Measurements from ENCODE around the gene ZNF786.

DNA sequence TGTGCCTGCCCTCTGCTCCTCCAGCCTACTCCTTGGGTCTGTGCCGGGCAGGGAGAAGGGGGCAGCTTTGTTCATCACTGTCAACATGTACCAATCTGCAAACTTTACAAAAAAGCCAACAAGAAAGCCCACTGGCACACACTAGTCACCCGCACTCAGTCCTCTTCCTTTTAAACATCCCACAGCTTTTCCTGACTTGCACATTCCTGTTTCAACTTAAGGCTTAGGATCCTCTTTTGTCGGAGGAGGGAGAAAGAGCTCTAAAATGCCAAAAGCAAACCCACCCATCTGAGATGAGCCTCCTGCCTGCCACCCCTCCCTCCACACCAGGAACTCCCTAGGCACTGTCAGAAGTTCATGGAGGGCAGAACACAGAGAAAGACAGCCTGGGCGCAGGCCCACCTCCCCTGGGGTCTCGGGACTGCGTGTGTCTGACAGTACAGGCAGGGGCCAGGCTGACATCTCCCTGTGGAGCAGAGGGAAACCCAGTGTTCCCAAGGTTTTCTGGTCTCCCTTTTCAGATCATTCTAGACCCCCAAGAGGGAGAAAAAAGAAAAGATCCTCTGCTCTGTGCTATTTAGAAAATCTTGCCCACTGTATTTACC is 67.7 kb downstream of the ZNF786 start:
- TF ChIP-seq, protein P1, sequence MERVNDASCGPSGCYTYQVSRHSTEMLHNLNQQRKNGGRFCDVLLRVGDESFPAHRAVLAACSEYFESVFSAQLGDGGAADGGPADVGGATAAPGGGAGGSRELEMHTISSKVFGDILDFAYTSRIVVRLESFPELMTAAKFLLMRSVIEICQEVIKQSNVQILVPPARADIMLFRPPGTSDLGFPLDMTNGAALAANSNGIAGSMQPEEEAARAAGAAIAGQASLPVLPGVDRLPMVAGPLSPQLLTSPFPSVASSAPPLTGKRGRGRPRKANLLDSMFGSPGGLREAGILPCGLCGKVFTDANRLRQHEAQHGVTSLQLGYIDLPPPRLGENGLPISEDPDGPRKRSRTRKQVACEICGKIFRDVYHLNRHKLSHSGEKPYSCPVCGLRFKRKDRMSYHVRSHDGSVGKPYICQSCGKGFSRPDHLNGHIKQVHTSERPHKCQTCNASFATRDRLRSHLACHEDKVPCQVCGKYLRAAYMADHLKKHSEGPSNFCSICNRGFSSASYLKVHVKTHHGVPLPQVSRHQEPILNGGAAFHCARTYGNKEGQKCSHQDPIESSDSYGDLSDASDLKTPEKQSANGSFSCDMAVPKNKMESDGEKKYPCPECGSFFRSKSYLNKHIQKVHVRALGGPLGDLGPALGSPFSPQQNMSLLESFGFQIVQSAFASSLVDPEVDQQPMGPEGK (CRISPR knock-in tag; IDR thresholded peaks at IDR 0.05; ENCODE audit: borderline replicate concordance) = no peak
- TF ChIP-seq, protein P2, sequence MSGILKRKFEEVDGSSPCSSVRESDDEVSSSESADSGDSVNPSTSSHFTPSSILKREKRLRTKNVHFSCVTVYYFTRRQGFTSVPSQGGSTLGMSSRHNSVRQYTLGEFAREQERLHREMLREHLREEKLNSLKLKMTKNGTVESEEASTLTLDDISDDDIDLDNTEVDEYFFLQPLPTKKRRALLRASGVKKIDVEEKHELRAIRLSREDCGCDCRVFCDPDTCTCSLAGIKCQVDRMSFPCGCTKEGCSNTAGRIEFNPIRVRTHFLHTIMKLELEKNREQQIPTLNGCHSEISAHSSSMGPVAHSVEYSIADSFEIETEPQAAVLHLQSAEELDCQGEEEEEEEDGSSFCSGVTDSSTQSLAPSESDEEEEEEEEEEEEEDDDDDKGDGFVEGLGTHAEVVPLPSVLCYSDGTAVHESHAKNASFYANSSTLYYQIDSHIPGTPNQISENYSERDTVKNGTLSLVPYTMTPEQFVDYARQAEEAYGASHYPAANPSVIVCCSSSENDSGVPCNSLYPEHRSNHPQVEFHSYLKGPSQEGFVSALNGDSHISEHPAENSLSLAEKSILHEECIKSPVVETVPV (CRISPR knock-in tag; IDR thresholded peaks at IDR 0.05) = no peak

Measured in SK-N-SH treated with all-trans-retinoic acid at 6 μM for 48 hours (cell line).